ENCODE results near the gene SLC26A6.

GRCh38 chr3:48681541-48681880, 46.2 kb upstream of the SLC26A6 start:
- no peak for TF ChIP-seq CTCF (conservative IDR thresholded peaks at IDR 0.05; ENCODE audit: low read depth, low read length)
- no peak for TF ChIP-seq EZH2phosphoT487 (IDR thresholded peaks at IDR 0.05; ENCODE audit: borderline replicate concordance, low read length)
- no peak for TF ChIP-seq EZH2 (IDR thresholded peaks at IDR 0.05; ENCODE audit: low read length, unreplicated experiment)
